IMR-90 (cell line): ENCODE results near the gene E4F1.

ENCODE experiments used
- BHLHE40 ChIP-seq: fragments of 150-350 bp; IDR thresholded peaks from 2 replicates; pipeline ENCODE4 v1.6.1; 2016; ENCODE audit warnings: mild to moderate bottlenecking, low read depth, low read length
- CEBPB ChIP-seq: IDR thresholded peaks from 2 replicates; pipeline ENCODE4 v1.6.1; 2012; ENCODE audit warnings: low read depth, low read length, improper control_type of control experiment
- CHD1 ChIP-seq: IDR thresholded peaks from 2 replicates; pipeline ENCODE4 v1.6.1; 2012; ENCODE audit warnings: low read depth, low read length, improper control_type of control experiment
- POLR2A ChIP-seq: IDR thresholded peaks from 2 replicates; pipeline ENCODE4 v1.6.1; 2012; ENCODE audit warnings: mild to moderate bottlenecking, low read depth, low read length
- RAD21 ChIP-seq: IDR thresholded peaks from 2 replicates; pipeline ENCODE4 v1.6.1; 2012; ENCODE audit warnings: low read length, improper control_type of control experiment
- RCOR1 ChIP-seq: IDR thresholded peaks from 2 replicates; pipeline ENCODE4 v1.6.1; 2012; ENCODE audit warnings: mild to moderate bottlenecking, low read length, improper control_type of control experiment; ENCODE audit not compliant: insufficient replicate concordance
- SMC3 ChIP-seq: fragments of 150-350 bp; IDR thresholded peaks from 2 replicates; pipeline ENCODE4 v1.6.1; 2016; ENCODE audit warnings: low read depth, mild to moderate bottlenecking, antibody characterized with exemption, low read length, moderate library complexity
- TF ChIP-seq, protein P1 (sequence below): conservative IDR thresholded peaks from 2 replicates; pipeline ENCODE4 v1.5.1; 2012; ENCODE audit warnings: mild to moderate bottlenecking, low read depth, low read length, improper control_type of control experiment

- no peak for TF ChIP-seq POLR2A
- TF ChIP-seq, protein P1, sequence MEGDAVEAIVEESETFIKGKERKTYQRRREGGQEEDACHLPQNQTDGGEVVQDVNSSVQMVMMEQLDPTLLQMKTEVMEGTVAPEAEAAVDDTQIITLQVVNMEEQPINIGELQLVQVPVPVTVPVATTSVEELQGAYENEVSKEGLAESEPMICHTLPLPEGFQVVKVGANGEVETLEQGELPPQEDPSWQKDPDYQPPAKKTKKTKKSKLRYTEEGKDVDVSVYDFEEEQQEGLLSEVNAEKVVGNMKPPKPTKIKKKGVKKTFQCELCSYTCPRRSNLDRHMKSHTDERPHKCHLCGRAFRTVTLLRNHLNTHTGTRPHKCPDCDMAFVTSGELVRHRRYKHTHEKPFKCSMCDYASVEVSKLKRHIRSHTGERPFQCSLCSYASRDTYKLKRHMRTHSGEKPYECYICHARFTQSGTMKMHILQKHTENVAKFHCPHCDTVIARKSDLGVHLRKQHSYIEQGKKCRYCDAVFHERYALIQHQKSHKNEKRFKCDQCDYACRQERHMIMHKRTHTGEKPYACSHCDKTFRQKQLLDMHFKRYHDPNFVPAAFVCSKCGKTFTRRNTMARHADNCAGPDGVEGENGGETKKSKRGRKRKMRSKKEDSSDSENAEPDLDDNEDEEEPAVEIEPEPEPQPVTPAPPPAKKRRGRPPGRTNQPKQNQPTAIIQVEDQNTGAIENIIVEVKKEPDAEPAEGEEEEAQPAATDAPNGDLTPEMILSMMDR: no peak
- no peak for TF ChIP-seq SMC3
- no peak for TF ChIP-seq RAD21
- TF ChIP-seq CEBPB: no peak
- no peak for TF ChIP-seq BHLHE40
- no peak for TF ChIP-seq CHD1
- TF ChIP-seq RCOR1: no peak
Observed at GRCh38 chr16:2183671-2184070, 39.7 kb upstream of the E4F1 start.
